A549 (cell line): ENCODE measurements around the gene CIDEB. TPM values are rescaled to one million over a fixed set of nuclear protein-coding genes. Genes with fewer than 3 reads are reported as not detected.

Source experiments
- ATAC-seq, 2 experiments: fragments of 200-7000 bp in 1 of 2; fragments of >200 bp in 1 of 2; cut with Nextera tagmentation in 1 of 2; cut with Tn5 transposase in 1 of 2; 3 replicates each; pipeline versions ENCODE4 v1.8.0 to v1.9.1; 2018 to 2020; ENCODE audit warnings: mild to moderate bottlenecking in 1 of 2, moderate library complexity in 1 of 2
- CTCF ChIA-PET: fragments of 300-600 bp; sonication (Branson Sonifier 250); formaldehyde crosslinking; extraction: SDS; loops from one replicate; lab custom pipeline; 2021; ENCODE audit warnings: antibody characterized with exemption, inconsistent platforms; lab: Yijun Ruan, JAX
- POLR2A ChIA-PET: fragments of 350-600 bp; formaldehyde crosslinking; extraction: SDS; loops from one replicate; lab custom pipeline; 2021; ENCODE audit warnings: antibody characterized with exemption, inconsistent platforms; lab: Yijun Ruan, JAX
- DNase-seq, 2 experiments: peaks; one replicate each; pipeline versions ENCODE4 v3.0.0 to v3.0.0-alpha.2; 2011 to 2016; ENCODE audit warnings: low read depth in 1 of 2, low spot score in 1 of 2
- FAIRE-seq: peaks from 2 replicates; lab custom pipeline; 2011; peaks lifted over from hg19 to GRCh38; lab: Jason Lieb, UNC
- H3K27ac ChIP-seq, 2 experiments: fragments of >200 bp; sonication (Bioruptor Twin); formaldehyde crosslinking; 3 replicates each; pipeline ENCODE4 v1.5.1; 2016 to 2017
- H3K4me1 ChIP-seq: fragments of >200 bp; sonication (Bioruptor Twin); formaldehyde crosslinking; 3 replicates; pipeline ENCODE4 v1.6.1; 2016
- H3K4me2 ChIP-seq: fragments of >200 bp; sonication (Bioruptor Twin); formaldehyde crosslinking; 3 replicates; pipeline ENCODE4 v1.6.1; 2016
- H3K4me3 ChIP-seq: fragments of >200 bp; sonication (Bioruptor Twin); formaldehyde crosslinking; 3 replicates; pipeline ENCODE4 v1.5.1; 2016
- H3K9me3 ChIP-seq: fragments of >200 bp; sonication (Bioruptor Twin); formaldehyde crosslinking; 3 replicates; pipeline ENCODE4 v1.6.1; 2016
- BCL3 ChIP-seq: fragments of >200 bp; sonication (Bioruptor Twin); formaldehyde crosslinking; IDR thresholded peaks from 3 replicates; pipeline ENCODE4 v1.6.1; 2016
- CHD2 ChIP-seq: fragments of 150-350 bp; IDR thresholded peaks from 2 replicates; pipeline ENCODE4 v1.6.1; 2014; ENCODE audit warnings: low read length; ENCODE audit not compliant: partially characterized antibody
- EP300 ChIP-seq, 2 experiments: fragments of >200 bp; sonication (Bioruptor Twin); formaldehyde crosslinking; IDR thresholded peaks; 2 replicates in 1 of 2; 3 replicates in 1 of 2; pipeline ENCODE4 v1.6.1; 2016 to 2017
- ESRRA ChIP-seq: fragments of 150-350 bp; IDR thresholded peaks from 2 replicates; pipeline ENCODE4 v1.6.1; 2014; ENCODE audit warnings: mild to moderate bottlenecking, low read length, borderline replicate concordance
- FOSL2 ChIP-seq, 2 experiments: fragments of 450-650 bp in 1 of 2; fragments of >200 bp in 1 of 2; sonication (Bioruptor Twin) in 1 of 2; formaldehyde crosslinking; IDR thresholded peaks; 2 replicates each; pipeline versions ENCODE4 v1.5.0 to v1.6.1; 2016 to 2020; ENCODE audit warnings: mild to moderate bottlenecking in 1 of 2, moderate library complexity in 1 of 2
- FOXS1 ChIP-seq: fragments of 250-450 bp; sonication (Bioruptor Pico); IDR thresholded peaks from 2 replicates; pipeline ENCODE4 v1.5.0; 2020; ENCODE audit warnings: mild to moderate bottlenecking, moderate library complexity
- HDAC2 ChIP-seq: fragments of 200-600 bp; sonication (generic); IDR thresholded peaks from 2 replicates; pipeline ENCODE4 v1.6.1; 2016
- HES2 ChIP-seq: fragments of >200 bp; sonication (Bioruptor Twin); formaldehyde crosslinking; IDR thresholded peaks from 2 replicates; pipeline ENCODE4 v1.6.1; 2016
- HEYL ChIP-seq: fragments of 250-450 bp; sonication (Bioruptor Pico); IDR thresholded peaks from 2 replicates; pipeline ENCODE4 v1.8.0; 2021; ENCODE audit warnings: mild to moderate bottlenecking, moderate library complexity
- HOXA7 ChIP-seq: fragments of 250-450 bp; sonication (Bioruptor Pico); IDR thresholded peaks from 2 replicates; pipeline ENCODE4 v1.5.0; 2020; ENCODE audit warnings: mild to moderate bottlenecking, moderate library complexity
- JUN ChIP-seq, 2 experiments: fragments of >200 bp; sonication (Bioruptor Twin); formaldehyde crosslinking; IDR thresholded peaks; 2 replicates in 1 of 2; 3 replicates in 1 of 2; pipeline ENCODE4 v1.6.1; 2016 to 2017
- JUNB ChIP-seq: fragments of >200 bp; sonication (Bioruptor Twin); formaldehyde crosslinking; IDR thresholded peaks from 2 replicates; pipeline ENCODE4 v1.6.1; 2016
- MAFK ChIP-seq: fragments of 450-650 bp; IDR thresholded peaks from 2 replicates; pipeline ENCODE4 v1.6.1; 2014; ENCODE audit not compliant: partially characterized antibody
- NFE2L2 ChIP-seq: fragments of 150-350 bp; conservative IDR thresholded peaks from 2 replicates; pipeline ENCODE4 v1.6.1; 2014; ENCODE audit warnings: low read length
- RARB ChIP-seq: fragments of 250-450 bp; sonication (Bioruptor Pico); IDR thresholded peaks from 2 replicates; pipeline ENCODE4 v1.8.0; 2021; ENCODE audit warnings: mild to moderate bottlenecking, moderate library complexity
- TFCP2L1 ChIP-seq: fragments of 250-450 bp; sonication (Bioruptor Pico); IDR thresholded peaks from 2 replicates; pipeline ENCODE4 v1.5.0; 2021; ENCODE audit warnings: mild to moderate bottlenecking
- USF2 ChIP-seq: fragments of 450-650 bp; IDR thresholded peaks from 2 replicates; pipeline ENCODE4 v1.6.1; 2014; ENCODE audit warnings: antibody characterized with exemption
- ZFP36 ChIP-seq: fragments of 450-650 bp; IDR thresholded peaks from 2 replicates; pipeline ENCODE4 v1.6.1; 2014; ENCODE audit warnings: borderline replicate concordance; ENCODE audit not compliant: partially characterized antibody
- ZNF302 ChIP-seq: fragments of 250-450 bp; sonication (Bioruptor Pico); IDR thresholded peaks from 2 replicates; pipeline ENCODE4 v1.9.0; 2021; ENCODE audit warnings: inconsistent platforms, mild to moderate bottlenecking, moderate library complexity
- ZSCAN20 ChIP-seq: fragments of 250-450 bp; sonication (Bioruptor Pico); IDR thresholded peaks from 2 replicates; pipeline ENCODE4 v1.8.0; 2022; ENCODE audit warnings: mild to moderate bottlenecking, moderate library complexity
- WGBS: methylation state at CpG from one replicate; pipeline ENCODE4 v1.1.6; 2017; ENCODE audit errors: missing lambda C conversion rate; 5-methylcytosine and 5-hydroxymethylcytosine counted together
- polyA plus RNA-seq, 4 experiments: library from polyadenylated mRNA; depleted of rRNA in 3 of 4; stranded (reverse); fragments of >200 nt; fragmentation: RNase III in 1 of 4; extraction: RNeasy Plus Mini Kit Qiagen cat#74134 plus additional on column Dnase treatment in 1 of 4; gene quantifications; 2 replicates in 3 of 4; 3 replicates in 1 of 4; pipeline ENCODE4 v1.2.3, GENCODE V29; 2011 to 2017

CIDEB gene
- polyA plus RNA-seq, 2 of the 4 experiments (the other 2 are of a cell fraction) = 0.31 to 0.79 TPM

GRCh38 chr14:24260780-24261157 is 47.0 kb downstream of the CIDEB start:
- WGBS = 71% methylated on average over 4 of the region's 4 CpGs
- ChIA-PET POLR2A (interaction anchor here (2.0 kb wide), 1 partner anchor 10 kb away, joined by 12 read pairs; the partner anchor contains the start of gene RABGGTA), CTCF (interaction anchor here (1.0 to 34.0 kb wide), 4 partner anchors 11 to 47 kb away, joined by 3 to 469 read pairs (median 44); partner anchors contain the start of genes CHMP4A, CIDEB, DHRS1 and LTB4R)
- Histone ChIP-seq H3K9me3 (no peaks in the 10 kb centered on the region), H3K4me3 (no peak overlapping the region), H3K4me2 (no peak overlapping the region), H3K4me1 (peaks cover 8% of the 10 kb centered on the region), H3K27ac (no peak overlapping the region)
- DNase-seq (no peak), FAIRE-seq (no peak), ATAC-seq (no peak)
- no peak for TF ChIP-seq BCL3
- no peak for TF ChIP-seq USF2
- no peak for TF ChIP-seq HES2
- TF ChIP-seq ESRRA = no peak
- TF ChIP-seq ZFP36 = no peak
- TF ChIP-seq TFCP2L1 = no peak

GRCh38 chr14:24260026-24260779 is 47.6 kb downstream of the CIDEB start:
- CTCF ChIA-PET = interaction anchor here (1.0 to 34.0 kb wide), 4 partner anchors 11 to 47 kb away, joined by 3 to 469 read pairs (median 44); partner anchors contain the start of genes CHMP4A, CIDEB, DHRS1 and LTB4R
- TF ChIP-seq EP300 (IDR thresholded peaks at IDR 0.05) = no peak
- TF ChIP-seq HDAC2 = no peak
- TF ChIP-seq CHD2 = no peak
- no peak for TF ChIP-seq ZNF302 (CRISPR knock-in tag)
- no peak overlapping the region for H3K4me2 ChIP-seq
- 83% methylated on average over 16 of the region's 16 CpGs for WGBS
- FAIRE-seq = no peak
- no peaks in the 10 kb centered on the region for H3K9me3 ChIP-seq
- no peak overlapping the region for H3K4me3 ChIP-seq
- H3K4me1 ChIP-seq = peaks cover 8% of the 10 kb centered on the region
- POLR2A ChIA-PET = interaction anchor here (2.0 kb wide), 1 partner anchor 11 kb away, joined by 12 read pairs; the partner anchor contains the start of gene RABGGTA
- DNase-seq = no peak
- no peak for ATAC-seq
- 0 out of 6 replicates have a peak overlapping the region, but pooled peaks of 1 of the 2 experiments have one; percentile 49 for H3K27ac ChIP-seq

- Histone ChIP-seq H3K4me3 (no peak overlapping the region), H3K4me2 (no peak overlapping the region), H3K4me1 (peaks cover 8% of the 10 kb centered on the region), H3K27ac (peak overlapping the region in 1 of 2 experiments; percentile 49; a peak in 2 of 6 replicates), H3K9me3 (no peaks in the 10 kb centered on the region)
- peak in 1 of 2 experiments; percentile 9; a peak in 1 of 6 replicates for ATAC-seq
- ChIA-PET POLR2A (no interaction called here), CTCF (interaction anchor here (0.9 to 10.7 kb wide), 3 partner anchors 17 to 49 kb away, joined by 3 to 76 read pairs (median 5); partner anchors contain the start of gene TINF2)
- TF ChIP-seq ZSCAN20 (CRISPR knock-in tag) (no peak), JUNB (no peak), RARB (no peak), MAFK (no peak), BCL3 (no peak), FOXS1 (no peak), JUN (IDR thresholded peaks at IDR 0.05) (no peak), USF2 (no peak), HEYL (CRISPR knock-in tag) (no peak), CHD2 (no peak), NFE2L2 (no peak), HOXA7 (no peak), FOSL2 (IDR thresholded peaks at IDR 0.05) (no peak), FOSL2 (CRISPR knock-in tag; IDR thresholded peaks at IDR 0.05) (no peak)
- 74% methylated on average over 14 of the region's 16 CpGs for WGBS
- DNase-seq = no peak
- no peak for FAIRE-seq
These were observed 48.3 kb downstream of the CIDEB start for GRCh38 chr14:24259282-24260025.
